WTC11 (cell line): ENCODE measurements around the gene INHBC. TPM values are rescaled to one million over a fixed set of nuclear protein-coding genes. Genes with fewer than 3 reads are reported as not detected.

ENCODE experiments used
- ATAC-seq: fragments of 200-7000 bp; cut with Tn5 transposase; 2 replicates; pipeline ENCODE4 v1.10.0; 2021; ENCODE audit warnings: mild to moderate bottlenecking, moderate library complexity
- CTCF ChIA-PET: fragments of 300-600 bp; sonication (Branson Sonifier 250); formaldehyde crosslinking; loops from one replicate; lab custom pipeline; 2021; ENCODE audit warnings: antibody characterized with exemption; lab: Charles Lee
- POLR2A ChIA-PET: fragments of 350-600 bp; sonication (Branson Sonifier 250); formaldehyde crosslinking; loops from one replicate; lab custom pipeline; 2021; ENCODE audit warnings: antibody characterized with exemption; lab: Charles Lee
- DNase-seq: peaks from one replicate; pipeline ENCODE4 v3.0.0; 2021; ENCODE audit warnings: low spot score
- H3K27ac Mint-ChIP-seq: 2 replicates; pipeline ENCODE4 v1.8.0; 2021; ENCODE audit warnings: mixed read lengths
- H3K27me3 Mint-ChIP-seq: 2 replicates; pipeline ENCODE4 v1.8.0; 2021; ENCODE audit warnings: low read depth, mild to moderate bottlenecking, moderate library complexity, mixed read lengths
- H3K36me3 Mint-ChIP-seq: 2 replicates; pipeline ENCODE4 v1.8.0; 2021; ENCODE audit warnings: mixed read lengths
- H3K4me1 Mint-ChIP-seq: 2 replicates; pipeline ENCODE4 v1.8.0; 2022; ENCODE audit warnings: mixed read lengths
- H3K4me3 Mint-ChIP-seq: 2 replicates; pipeline ENCODE4 v1.8.0; 2021; ENCODE audit warnings: mild to moderate bottlenecking, moderate library complexity, mixed read lengths
- H3K9me3 Mint-ChIP-seq: 2 replicates; pipeline ENCODE4 v1.8.0; 2021; ENCODE audit warnings: mixed read lengths
- CDX4 ChIP-seq: fragments of 250-450 bp; sonication (Bioruptor Pico); IDR thresholded peaks from 2 replicates; pipeline ENCODE4 v1.9.0; 2021; ENCODE audit warnings: moderate library complexity, mild to moderate bottlenecking, inconsistent platforms, borderline replicate concordance
- CTCF ChIP-seq: fragments of 200-600 bp; IDR thresholded peaks from 2 replicates; pipeline ENCODE4 v1.8.0; 2022; ENCODE audit warnings: antibody characterized with exemption
- FOXP4 ChIP-seq: sonication (generic); formaldehyde crosslinking; IDR thresholded peaks from 2 replicates; pipeline ENCODE4 v1.8.0; 2022; ENCODE audit warnings: mild to moderate bottlenecking, missing genetic modification reagents
- GABPB1 ChIP-seq: sonication (generic); formaldehyde crosslinking; IDR thresholded peaks from 2 replicates; pipeline ENCODE4 v1.8.1; 2023; ENCODE audit warnings: mild to moderate bottlenecking, missing genetic modification reagents
- IRF2 ChIP-seq: sonication (generic); formaldehyde crosslinking; IDR thresholded peaks from 2 replicates; pipeline ENCODE4 v1.8.0; 2022; ENCODE audit warnings: low read depth, missing genetic modification reagents, borderline replicate concordance
- NR3C1 ChIP-seq: sonication (generic); formaldehyde crosslinking; conservative IDR thresholded peaks from 2 replicates; pipeline ENCODE4 v1.8.1; 2023; ENCODE audit warnings: low read depth, mild to moderate bottlenecking, missing genetic modification reagents
- TP53 ChIP-seq: sonication (generic); formaldehyde crosslinking; IDR thresholded peaks from 2 replicates; pipeline ENCODE4 v1.8.1; 2023; ENCODE audit warnings: mild to moderate bottlenecking, missing genetic modification reagents
- ZNF263 ChIP-seq: sonication (generic); formaldehyde crosslinking; IDR thresholded peaks from 2 replicates; pipeline ENCODE4 v1.8.1; 2022; ENCODE audit warnings: low read depth, mild to moderate bottlenecking, moderate library complexity, missing genetic modification reagents
- total RNA-seq: library from RNA; stranded (reverse); gene quantifications from 3 replicates; pipeline ENCODE4 v1.2.3, GENCODE V29; 2021
- TF ChIP-seq, protein P1 (sequence below): sonication (generic); formaldehyde crosslinking; IDR thresholded peaks from 2 replicates; pipeline ENCODE4 v1.8.0; 2022; ENCODE audit warnings: missing genetic modification reagents
- TF ChIP-seq, protein P2 (sequence below): sonication (generic); formaldehyde crosslinking; IDR thresholded peaks from 2 replicates; pipeline ENCODE4 v1.8.0; 2023; ENCODE audit warnings: missing genetic modification reagents, mild to moderate bottlenecking, borderline replicate concordance

Gene INHBC
- total RNA-seq, 1 experiment from 2014 or later, result 0.20 TPM

- H3K4me3 Mint-ChIP-seq, result peak overlapping the region; percentile 96
- H3K36me3 Mint-ChIP-seq, result 0 out of 2 replicates have a peak, but pooled peaks cover 3% of the 10 kb centered on the region
- no peak for TF ChIP-seq TP53
- TF ChIP-seq, protein P1, sequence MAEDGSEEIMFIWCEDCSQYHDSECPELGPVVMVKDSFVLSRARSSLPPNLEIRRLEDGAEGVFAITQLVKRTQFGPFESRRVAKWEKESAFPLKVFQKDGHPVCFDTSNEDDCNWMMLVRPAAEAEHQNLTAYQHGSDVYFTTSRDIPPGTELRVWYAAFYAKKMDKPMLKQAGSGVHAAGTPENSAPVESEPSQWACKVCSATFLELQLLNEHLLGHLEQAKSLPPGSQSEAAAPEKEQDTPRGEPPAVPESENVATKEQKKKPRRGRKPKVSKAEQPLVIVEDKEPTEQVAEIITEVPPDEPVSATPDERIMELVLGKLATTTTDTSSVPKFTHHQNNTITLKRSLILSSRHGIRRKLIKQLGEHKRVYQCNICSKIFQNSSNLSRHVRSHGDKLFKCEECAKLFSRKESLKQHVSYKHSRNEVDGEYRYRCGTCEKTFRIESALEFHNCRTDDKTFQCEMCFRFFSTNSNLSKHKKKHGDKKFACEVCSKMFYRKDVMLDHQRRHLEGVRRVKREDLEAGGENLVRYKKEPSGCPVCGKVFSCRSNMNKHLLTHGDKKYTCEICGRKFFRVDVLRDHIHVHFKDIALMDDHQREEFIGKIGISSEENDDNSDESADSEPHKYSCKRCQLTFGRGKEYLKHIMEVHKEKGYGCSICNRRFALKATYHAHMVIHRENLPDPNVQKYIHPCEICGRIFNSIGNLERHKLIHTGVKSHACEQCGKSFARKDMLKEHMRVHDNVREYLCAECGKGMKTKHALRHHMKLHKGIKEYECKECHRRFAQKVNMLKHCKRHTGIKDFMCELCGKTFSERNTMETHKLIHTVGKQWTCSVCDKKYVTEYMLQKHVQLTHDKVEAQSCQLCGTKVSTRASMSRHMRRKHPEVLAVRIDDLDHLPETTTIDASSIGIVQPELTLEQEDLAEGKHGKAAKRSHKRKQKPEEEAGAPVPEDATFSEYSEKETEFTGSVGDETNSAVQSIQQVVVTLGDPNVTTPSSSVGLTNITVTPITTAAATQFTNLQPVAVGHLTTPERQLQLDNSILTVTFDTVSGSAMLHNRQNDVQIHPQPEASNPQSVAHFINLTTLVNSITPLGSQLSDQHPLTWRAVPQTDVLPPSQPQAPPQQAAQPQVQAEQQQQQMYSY (CRISPR knock-in tag), result no peak
- TF ChIP-seq NR3C1 (CRISPR knock-in tag), result no peak
- no peak for TF ChIP-seq CDX4 (CRISPR knock-in tag)
- TF ChIP-seq, protein P2, sequence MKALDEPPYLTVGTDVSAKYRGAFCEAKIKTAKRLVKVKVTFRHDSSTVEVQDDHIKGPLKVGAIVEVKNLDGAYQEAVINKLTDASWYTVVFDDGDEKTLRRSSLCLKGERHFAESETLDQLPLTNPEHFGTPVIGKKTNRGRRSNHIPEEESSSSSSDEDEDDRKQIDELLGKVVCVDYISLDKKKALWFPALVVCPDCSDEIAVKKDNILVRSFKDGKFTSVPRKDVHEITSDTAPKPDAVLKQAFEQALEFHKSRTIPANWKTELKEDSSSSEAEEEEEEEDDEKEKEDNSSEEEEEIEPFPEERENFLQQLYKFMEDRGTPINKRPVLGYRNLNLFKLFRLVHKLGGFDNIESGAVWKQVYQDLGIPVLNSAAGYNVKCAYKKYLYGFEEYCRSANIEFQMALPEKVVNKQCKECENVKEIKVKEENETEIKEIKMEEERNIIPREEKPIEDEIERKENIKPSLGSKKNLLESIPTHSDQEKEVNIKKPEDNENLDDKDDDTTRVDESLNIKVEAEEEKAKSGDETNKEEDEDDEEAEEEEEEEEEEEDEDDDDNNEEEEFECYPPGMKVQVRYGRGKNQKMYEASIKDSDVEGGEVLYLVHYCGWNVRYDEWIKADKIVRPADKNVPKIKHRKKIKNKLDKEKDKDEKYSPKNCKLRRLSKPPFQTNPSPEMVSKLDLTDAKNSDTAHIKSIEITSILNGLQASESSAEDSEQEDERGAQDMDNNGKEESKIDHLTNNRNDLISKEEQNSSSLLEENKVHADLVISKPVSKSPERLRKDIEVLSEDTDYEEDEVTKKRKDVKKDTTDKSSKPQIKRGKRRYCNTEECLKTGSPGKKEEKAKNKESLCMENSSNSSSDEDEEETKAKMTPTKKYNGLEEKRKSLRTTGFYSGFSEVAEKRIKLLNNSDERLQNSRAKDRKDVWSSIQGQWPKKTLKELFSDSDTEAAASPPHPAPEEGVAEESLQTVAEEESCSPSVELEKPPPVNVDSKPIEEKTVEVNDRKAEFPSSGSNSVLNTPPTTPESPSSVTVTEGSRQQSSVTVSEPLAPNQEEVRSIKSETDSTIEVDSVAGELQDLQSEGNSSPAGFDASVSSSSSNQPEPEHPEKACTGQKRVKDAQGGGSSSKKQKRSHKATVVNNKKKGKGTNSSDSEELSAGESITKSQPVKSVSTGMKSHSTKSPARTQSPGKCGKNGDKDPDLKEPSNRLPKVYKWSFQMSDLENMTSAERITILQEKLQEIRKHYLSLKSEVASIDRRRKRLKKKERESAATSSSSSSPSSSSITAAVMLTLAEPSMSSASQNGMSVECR (CRISPR knock-in tag), result no peak
- ChIA-PET CTCF (interaction anchor here (0.6 to 5.2 kb wide), 12 partner anchors 10 to 237 kb away, joined by 3 to 48 read pairs (median 8); partner anchors contain the start of genes DCTN2 and STAC3), POLR2A (interaction anchor here (0.6 to 1.7 kb wide), 4 partner anchors 58 to 762 kb away, joined by 3 to 8 read pairs (median 6); partner anchors contain the start of gene DDIT3)
- H3K4me1 Mint-ChIP-seq, result peaks cover 27% of the 10 kb centered on the region
- H3K9me3 Mint-ChIP-seq, result no peaks in the 10 kb centered on the region
- DNase-seq, result no peak
- no peak for ATAC-seq
- H3K27me3 Mint-ChIP-seq, result peaks cover 9% of the 10 kb centered on the region
- peak overlapping the region; percentile 100 for H3K27ac Mint-ChIP-seq
These were observed 27.3 kb downstream of the INHBC start for GRCh38 chr12:57461917-57462250.

- H3K27me3 Mint-ChIP-seq, result peaks cover 9% of the 10 kb centered on the region
- CTCF ChIA-PET, result interaction anchor here (0.6 to 5.2 kb wide), 14 partner anchors 9 to 237 kb away, joined by 3 to 48 read pairs (median 6); partner anchors contain the start of genes DCTN2 and STAC3
- TF ChIP-seq GABPB1 (CRISPR knock-in tag) (peak; percentile 42; the same call in 1 of the 2 replicates), IRF2 (CRISPR knock-in tag) (no peak), ZNF263 (peak; percentile 55; the same call in 1 of the 2 replicates), CTCF (peak; percentile 81), FOXP4 (CRISPR knock-in tag) (no peak)
- TF ChIP-seq, protein P1 (CRISPR knock-in tag), result peak; percentile 93
- TF ChIP-seq, all 79 proteins: peak for 4
These were observed 27.8 kb downstream of the INHBC start for GRCh38 chr12:57462251-57462911.

More at GRCh38 chr12:57462251-57462911, 27.8 kb downstream of the INHBC start:
- Mint-ChIP-seq H3K4me1 (peaks cover 25% of the 10 kb centered on the region), H3K27ac (peak overlapping the region; percentile 100), H3K36me3 (0 out of 2 replicates have a peak, but pooled peaks cover 3% of the 10 kb centered on the region), H3K4me3 (peak overlapping the region; percentile 96), H3K9me3 (no peaks in the 10 kb centered on the region)
- POLR2A ChIA-PET, result interaction anchor here (0.9 to 1.7 kb wide), 2 partner anchors 219 to 236 kb away, joined by 3 to 6 read pairs; no protein-coding TSS in a partner anchor
- DNase-seq (peak; percentile 96), ATAC-seq (peak; percentile 59)
